Measurements from ENCODE around the gene SERGEF.

Gene SERGEF

GRCh38 chr11:17985517-17985916, 27.3 kb downstream of the SERGEF start:
- Histone ChIP-seq H3K27ac (ENCODE audit: low read depth in 2 of 2, low read length in 2 of 2) (no peak overlapping the region), H3K9me3 (ENCODE audit: control insufficient read depth in 2 of 2, low read length in 2 of 2) (no peaks in the 10 kb centered on the region), H3K27me3 (ENCODE audit: control insufficient read depth in 2 of 2, insufficient read depth in 2 of 2, low read length in 2 of 2) (no peaks in the 10 kb centered on the region), H3K4me3 (ENCODE audit: low read length in 2 of 2) (no peak overlapping the region), H3K9ac (ENCODE audit: low read depth in 1 of 2, low read length in 2 of 2) (no peak overlapping the region), H3K4me1 (ENCODE audit: control insufficient read depth in 2 of 2, insufficient read depth in 2 of 2, low read length in 2 of 2) (peaks cover 0 to 3% of the 10 kb centered on the region in 2 donors), H3K36me3 (ENCODE audit: control insufficient read depth in 2 of 2, insufficient read depth in 2 of 2, low read length in 2 of 2) (peaks cover 32 to 33% of the 10 kb centered on the region in 2 donors)

GRCh38 chr11:17983569-17983968, 29.3 kb downstream of the SERGEF start:
- H3K4me1 ChIP-seq (ENCODE audit: control insufficient read depth in 2 of 2, insufficient read depth in 2 of 2, low read length in 2 of 2), result peaks cover 0 to 3% of the 10 kb centered on the region in 2 donors
- peaks cover 26 to 32% of the 10 kb centered on the region in 2 donors for H3K36me3 ChIP-seq (ENCODE audit: control insufficient read depth in 2 of 2, insufficient read depth in 2 of 2, low read length in 2 of 2)
- H3K27me3 ChIP-seq (ENCODE audit: control insufficient read depth in 2 of 2, insufficient read depth in 2 of 2, low read length in 2 of 2), result no peaks in the 10 kb centered on the region
- H3K27ac ChIP-seq (ENCODE audit: low read depth in 2 of 2, low read length in 2 of 2), result no peak overlapping the region
- no peaks in the 10 kb centered on the region for H3K9me3 ChIP-seq (ENCODE audit: control insufficient read depth in 2 of 2, low read length in 2 of 2)
- H3K4me3 ChIP-seq (ENCODE audit: low read length in 2 of 2), result no peak overlapping the region
- H3K9ac ChIP-seq (ENCODE audit: low read depth in 1 of 2, low read length in 2 of 2), result no peak overlapping the region

- H3K36me3 ChIP-seq (ENCODE audit: control insufficient read depth in 2 of 2, insufficient read depth in 2 of 2, low read length in 2 of 2), result peaks cover 2 to 4% of the 10 kb centered on the region in 2 donors
- H3K4me3 ChIP-seq (ENCODE audit: low read length in 2 of 2), result no peak overlapping the region
- no peaks in the 10 kb centered on the region for H3K9me3 ChIP-seq (ENCODE audit: control insufficient read depth in 2 of 2, low read length in 2 of 2)
- H3K27me3 ChIP-seq (ENCODE audit: control insufficient read depth in 2 of 2, insufficient read depth in 2 of 2, low read length in 2 of 2), result no peaks in the 10 kb centered on the region
- no peak overlapping the region for H3K9ac ChIP-seq (ENCODE audit: low read depth in 1 of 2, low read length in 2 of 2)
- H3K4me1 ChIP-seq (ENCODE audit: control insufficient read depth in 2 of 2, insufficient read depth in 2 of 2, low read length in 2 of 2), result no peaks in the 10 kb centered on the region
- no peak overlapping the region for H3K27ac ChIP-seq (ENCODE audit: low read depth in 2 of 2, low read length in 2 of 2)
These were observed 33.0 kb downstream of the SERGEF start for GRCh38 chr11:17979770-17980371.

GRCh38 chr11:17978553-17979287, 34.1 kb downstream of the SERGEF start:
- no peaks in the 10 kb centered on the region for H3K27me3 ChIP-seq (ENCODE audit: control insufficient read depth in 2 of 2, insufficient read depth in 2 of 2, low read length in 2 of 2)
- no peak overlapping the region for H3K9ac ChIP-seq (ENCODE audit: low read depth in 1 of 2, low read length in 2 of 2)
- H3K36me3 ChIP-seq (ENCODE audit: control insufficient read depth in 2 of 2, insufficient read depth in 2 of 2, low read length in 2 of 2), result peaks cover 0 to 4% of the 10 kb centered on the region in 2 donors
- H3K9me3 ChIP-seq (ENCODE audit: control insufficient read depth in 2 of 2, low read length in 2 of 2), result no peaks in the 10 kb centered on the region
- H3K4me3 ChIP-seq (ENCODE audit: low read length in 2 of 2), result no peak overlapping the region
- H3K27ac ChIP-seq (ENCODE audit: low read depth in 2 of 2, low read length in 2 of 2), result no peak overlapping the region
- H3K4me1 ChIP-seq (ENCODE audit: control insufficient read depth in 2 of 2, insufficient read depth in 2 of 2, low read length in 2 of 2), result no peaks in the 10 kb centered on the region

GRCh38 chr11:17976651-17977050, 36.2 kb downstream of the SERGEF start:
- Histone ChIP-seq H3K9ac (ENCODE audit: low read depth in 1 of 2, low read length in 2 of 2) (no peak overlapping the region), H3K36me3 (ENCODE audit: control insufficient read depth in 2 of 2, insufficient read depth in 2 of 2, low read length in 2 of 2) (peaks cover 0 to 7% of the 10 kb centered on the region in 2 donors), H3K27ac (ENCODE audit: low read depth in 2 of 2, low read length in 2 of 2) (no peak overlapping the region), H3K4me1 (ENCODE audit: control insufficient read depth in 2 of 2, insufficient read depth in 2 of 2, low read length in 2 of 2) (no peaks in the 10 kb centered on the region), H3K9me3 (ENCODE audit: control insufficient read depth in 2 of 2, low read length in 2 of 2) (no peaks in the 10 kb centered on the region), H3K27me3 (ENCODE audit: control insufficient read depth in 2 of 2, insufficient read depth in 2 of 2, low read length in 2 of 2) (no peaks in the 10 kb centered on the region), H3K4me3 (ENCODE audit: low read length in 2 of 2) (no peak overlapping the region)

- no peaks in the 10 kb centered on the region for H3K27me3 ChIP-seq (ENCODE audit: control insufficient read depth in 2 of 2, insufficient read depth in 2 of 2, low read length in 2 of 2)
- no peaks in the 10 kb centered on the region for H3K4me1 ChIP-seq (ENCODE audit: control insufficient read depth in 2 of 2, insufficient read depth in 2 of 2, low read length in 2 of 2)
- no peaks in the 10 kb centered on the region for H3K9me3 ChIP-seq (ENCODE audit: control insufficient read depth in 2 of 2, low read length in 2 of 2)
- peaks cover 0 to 3% of the 10 kb centered on the region in 2 donors for H3K36me3 ChIP-seq (ENCODE audit: control insufficient read depth in 2 of 2, insufficient read depth in 2 of 2, low read length in 2 of 2)
- no peak overlapping the region for H3K4me3 ChIP-seq (ENCODE audit: low read length in 2 of 2)
- H3K27ac ChIP-seq (ENCODE audit: low read depth in 2 of 2, low read length in 2 of 2), result no peak overlapping the region
- no peak overlapping the region for H3K9ac ChIP-seq (ENCODE audit: low read depth in 1 of 2, low read length in 2 of 2)
These were observed 38.6 kb downstream of the SERGEF start for GRCh38 chr11:17974246-17974645.

GRCh38 chr11:17972987-17973386, 39.9 kb downstream of the SERGEF start:
- no peak overlapping the region for H3K9ac ChIP-seq (ENCODE audit: low read depth in 1 of 2, low read length in 2 of 2)
- no peak overlapping the region for H3K27ac ChIP-seq (ENCODE audit: low read depth in 2 of 2, low read length in 2 of 2)
- no peaks in the 10 kb centered on the region for H3K4me1 ChIP-seq (ENCODE audit: control insufficient read depth in 2 of 2, insufficient read depth in 2 of 2, low read length in 2 of 2)
- no peak overlapping the region for H3K4me3 ChIP-seq (ENCODE audit: low read length in 2 of 2)
- H3K36me3 ChIP-seq (ENCODE audit: control insufficient read depth in 2 of 2, insufficient read depth in 2 of 2, low read length in 2 of 2), result peaks cover 0 to 3% of the 10 kb centered on the region in 2 donors
- H3K9me3 ChIP-seq (ENCODE audit: control insufficient read depth in 2 of 2, low read length in 2 of 2), result no peaks in the 10 kb centered on the region
- H3K27me3 ChIP-seq (ENCODE audit: control insufficient read depth in 2 of 2, insufficient read depth in 2 of 2, low read length in 2 of 2), result no peaks in the 10 kb centered on the region

- Histone ChIP-seq H3K9me3 (ENCODE audit: control insufficient read depth in 2 of 2, low read length in 2 of 2) (no peaks in the 10 kb centered on the region), H3K27ac (ENCODE audit: low read depth in 2 of 2, low read length in 2 of 2) (no peak overlapping the region), H3K9ac (ENCODE audit: low read depth in 1 of 2, low read length in 2 of 2) (no peak overlapping the region), H3K4me1 (ENCODE audit: control insufficient read depth in 2 of 2, insufficient read depth in 2 of 2, low read length in 2 of 2) (no peaks in the 10 kb centered on the region), H3K27me3 (ENCODE audit: control insufficient read depth in 2 of 2, insufficient read depth in 2 of 2, low read length in 2 of 2) (no peaks in the 10 kb centered on the region), H3K36me3 (ENCODE audit: control insufficient read depth in 2 of 2, insufficient read depth in 2 of 2, low read length in 2 of 2) (peaks cover 3 to 4% of the 10 kb centered on the region in 2 donors), H3K4me3 (ENCODE audit: low read length in 2 of 2) (no peak overlapping the region)
These were observed 44.6 kb downstream of the SERGEF start for GRCh38 chr11:17968206-17968605.

- Histone ChIP-seq H3K9ac (ENCODE audit: low read depth in 1 of 2, low read length in 2 of 2) (no peak overlapping the region), H3K9me3 (ENCODE audit: control insufficient read depth in 2 of 2, low read length in 2 of 2) (no peaks in the 10 kb centered on the region), H3K4me1 (ENCODE audit: control insufficient read depth in 2 of 2, insufficient read depth in 2 of 2, low read length in 2 of 2) (no peaks in the 10 kb centered on the region), H3K27me3 (ENCODE audit: control insufficient read depth in 2 of 2, insufficient read depth in 2 of 2, low read length in 2 of 2) (no peaks in the 10 kb centered on the region), H3K36me3 (ENCODE audit: control insufficient read depth in 2 of 2, insufficient read depth in 2 of 2, low read length in 2 of 2) (peaks cover under 1 to 4% of the 10 kb centered on the region in 2 donors), H3K27ac (ENCODE audit: low read depth in 2 of 2, low read length in 2 of 2) (no peak overlapping the region), H3K4me3 (ENCODE audit: low read length in 2 of 2) (no peak overlapping the region)
These were observed 45.2 kb downstream of the SERGEF start for GRCh38 chr11:17967661-17968060.

GRCh38 chr11:17960091-17960490, 52.8 kb downstream of the SERGEF start:
- H3K9me3 ChIP-seq (ENCODE audit: control insufficient read depth in 2 of 2, low read length in 2 of 2), result no peaks in the 10 kb centered on the region

More at GRCh38 chr11:17960091-17960490, 52.8 kb downstream of the SERGEF start:
- no peak overlapping the region for H3K9ac ChIP-seq (ENCODE audit: low read depth in 1 of 2, low read length in 2 of 2)
- H3K4me3 ChIP-seq (ENCODE audit: low read length in 2 of 2), result no peak overlapping the region
- H3K27me3 ChIP-seq (ENCODE audit: control insufficient read depth in 2 of 2, insufficient read depth in 2 of 2, low read length in 2 of 2), result no peaks in the 10 kb centered on the region
- no peaks in the 10 kb centered on the region for H3K4me1 ChIP-seq (ENCODE audit: control insufficient read depth in 2 of 2, insufficient read depth in 2 of 2, low read length in 2 of 2)
- H3K27ac ChIP-seq (ENCODE audit: low read depth in 2 of 2, low read length in 2 of 2), result no peak overlapping the region
- peaks cover 19 to 33% of the 10 kb centered on the region in 2 donors for H3K36me3 ChIP-seq (ENCODE audit: control insufficient read depth in 2 of 2, insufficient read depth in 2 of 2, low read length in 2 of 2)
